GM23338 (cell line): ENCODE data around the gene NXN. TPM values are rescaled to one million over a fixed set of nuclear protein-coding genes. Genes with fewer than 3 reads are reported as not detected.

Source experiments
- ATAC-seq: fragments of 200-7000 bp; cut with Tn5 transposase; 3 replicates; pipeline ENCODE4 v1.9.1; 2020
- DNase-seq: peaks from one replicate; pipeline ENCODE4 v3.0.0-alpha.2; 2015; ENCODE audit warnings: low spot score
- H2AFZ ChIP-seq: fragments of 200-600 bp; sonication (generic); 2 replicates; pipeline ENCODE4 v1.8.0; 2016; ENCODE audit warnings: antibody characterized with exemption, mild to moderate bottlenecking, moderate library complexity
- H3F3A ChIP-seq: fragments of 200-600 bp; sonication (generic); replicated peaks from 2 replicates; pipeline ENCODE4 v1.8.0; 2017; ENCODE audit warnings: antibody characterized with exemption, mixed run types, low read depth
- H3K27ac ChIP-seq: fragments of 200-600 bp; sonication (generic); 2 replicates; pipeline ENCODE4 v1.6.1; 2016; ENCODE audit warnings: low read depth
- H3K27me3 ChIP-seq: fragments of 200-600 bp; sonication (generic); 2 replicates; pipeline ENCODE4 v1.8.0; 2016; ENCODE audit warnings: mild to moderate bottlenecking, mixed run types, moderate library complexity; ENCODE audit not compliant: insufficient read depth
- H3K36me3 ChIP-seq: fragments of 200-600 bp; sonication (generic); 2 replicates; pipeline ENCODE4 v1.8.0; 2016; ENCODE audit warnings: mild to moderate bottlenecking; ENCODE audit not compliant: insufficient read depth
- H3K4me1 ChIP-seq: fragments of 200-600 bp; sonication (generic); 2 replicates; pipeline ENCODE4 v1.8.0; 2016; ENCODE audit warnings: mild to moderate bottlenecking, moderate library complexity; ENCODE audit not compliant: insufficient read depth
- H3K4me2 ChIP-seq: fragments of 200-600 bp; sonication (generic); 2 replicates; pipeline ENCODE4 v1.7.1; 2017; ENCODE audit warnings: mixed run types
- H3K4me3 ChIP-seq: fragments of 200-600 bp; sonication (generic); 2 replicates; pipeline ENCODE4 v1.6.1; 2016; ENCODE audit warnings: mixed run types
- H3K79me2 ChIP-seq: fragments of 200-600 bp; sonication (generic); replicated peaks from 2 replicates; pipeline ENCODE4 v1.8.0; 2017; ENCODE audit warnings: mild to moderate bottlenecking; ENCODE audit not compliant: insufficient read depth
- H3K9me2 ChIP-seq: fragments of 200-600 bp; sonication (generic); 2 replicates; pipeline ENCODE4 v1.8.0; 2017; ENCODE audit not compliant: insufficient read depth
- H4K20me1 ChIP-seq: fragments of 200-600 bp; sonication (generic); replicated peaks from 2 replicates; pipeline ENCODE4 v1.8.0; 2017; ENCODE audit warnings: mild to moderate bottlenecking; ENCODE audit not compliant: insufficient read depth
- H3K27ac Mint-ChIP-seq: 2 replicates; pipeline ENCODE4 v1.8.0; 2020; ENCODE audit warnings: inconsistent platforms, mild to moderate bottlenecking, moderate library complexity, mixed read lengths
- H3K27me3 Mint-ChIP-seq: 3 replicates; pipeline ENCODE4 v1.8.0; 2022; ENCODE audit warnings: low read depth, mild to moderate bottlenecking, moderate library complexity, mixed read lengths, inconsistent platforms; ENCODE audit not compliant: insufficient read depth, poor library complexity
- H3K36me3 Mint-ChIP-seq: 3 replicates; pipeline ENCODE4 v1.8.0; 2021; ENCODE audit warnings: low read depth, mild to moderate bottlenecking, inconsistent platforms, moderate library complexity, mixed read lengths
- H3K4me1 Mint-ChIP-seq: 3 replicates; pipeline ENCODE4 v1.8.0; 2020; ENCODE audit warnings: mild to moderate bottlenecking, inconsistent platforms, mixed read lengths
- H3K4me3 Mint-ChIP-seq: 3 replicates; pipeline ENCODE4 v1.8.0; 2021; ENCODE audit warnings: moderate library complexity, mild to moderate bottlenecking, inconsistent platforms, mixed read lengths
- H3K9me3 Mint-ChIP-seq: 3 replicates; pipeline ENCODE4 v1.8.0; 2020; ENCODE audit warnings: moderate library complexity, mild to moderate bottlenecking, inconsistent platforms, mixed read lengths
- CREB1 ChIP-seq: fragments of 250-450 bp; sonication (Bioruptor Pico); IDR thresholded peaks from 2 replicates; pipeline ENCODE4 v1.5.0; 2020; ENCODE audit warnings: low read depth, mild to moderate bottlenecking, moderate library complexity
- CTCF ChIP-seq, 2 experiments: fragments of 200-600 bp in 1 of 2; sonication (generic) in 1 of 2; conservative IDR thresholded peaks; 2 replicates each; pipeline versions ENCODE4 v1.5.1 to v1.6.1; 2016 to 2017; ENCODE audit warnings: antibody characterized with exemption in 2 of 2, low read depth in 2 of 2, mild to moderate bottlenecking in 2 of 2, moderate library complexity in 1 of 2
- ETS1 ChIP-seq: IDR thresholded peaks from 2 replicates; pipeline ENCODE4 v1.6.1; 2016; ENCODE audit warnings: antibody characterized with exemption
- EZH2 ChIP-seq: fragments of 200-600 bp; sonication (generic); IDR thresholded peaks from one replicate; pipeline ENCODE4 v1.8.0; 2017; ENCODE audit warnings: antibody characterized with exemption, mild to moderate bottlenecking, low read depth; ENCODE audit not compliant: unreplicated experiment
- EZH2phosphoT487 ChIP-seq: fragments of 200-600 bp; sonication (generic); IDR thresholded peaks from one replicate; pipeline ENCODE4 v1.8.1; 2018; ENCODE audit warnings: antibody characterized with exemption; ENCODE audit not compliant: unreplicated experiment
- JUNB ChIP-seq: IDR thresholded peaks from one replicate; pipeline ENCODE4 v1.6.1; 2016; ENCODE audit warnings: antibody characterized with exemption; ENCODE audit not compliant: unreplicated experiment
- NANOG ChIP-seq: IDR thresholded peaks from 2 replicates; pipeline ENCODE4 v1.6.1; 2016; ENCODE audit warnings: antibody characterized with exemption, borderline replicate concordance
- POLR2AphosphoS5 ChIP-seq: IDR thresholded peaks from 2 replicates; pipeline ENCODE4 v1.6.1; 2016; ENCODE audit warnings: antibody characterized with exemption, low read depth
- STAT1 ChIP-seq: IDR thresholded peaks from one replicate; pipeline ENCODE4 v1.6.1; 2016; ENCODE audit warnings: antibody characterized with exemption; ENCODE audit not compliant: unreplicated experiment
- ZNF114 ChIP-seq: fragments of 250-450 bp; sonication (Bioruptor Pico); IDR thresholded peaks from 2 replicates; pipeline ENCODE4 v1.5.0; 2020; ENCODE audit warnings: mild to moderate bottlenecking, moderate library complexity
- ZNF331 ChIP-seq: fragments of 250-450 bp; sonication (Bioruptor Pico); IDR thresholded peaks from 2 replicates; pipeline ENCODE4 v1.5.0; 2020; ENCODE audit warnings: low read depth, mild to moderate bottlenecking, moderate library complexity
- polyA plus RNA-seq: library from polyadenylated mRNA; unstranded; fragments of >200 nt; fragmentation: Nextera tagmentation; extraction: Ambion mirVana; gene quantifications from 2 replicates; pipeline ENCODE4 v1.2.1, GENCODE V29; 2016
- total RNA-seq: library from RNA; depleted of rRNA; stranded (reverse); fragments of >200 nt; shearing (Covaris generic); gene quantifications from 2 replicates; pipeline ENCODE4 v1.2.3, GENCODE V29; 2014
- TF ChIP-seq, protein P1 (sequence below): IDR thresholded peaks from one replicate; pipeline ENCODE4 v1.6.1; 2018; ENCODE audit warnings: antibody characterized with exemption; ENCODE audit not compliant: unreplicated experiment

The NXN gene
- total and polyA plus RNA-seq, 2 experiments from 2014 or later, result 31.8 to 105 TPM

DNA sequence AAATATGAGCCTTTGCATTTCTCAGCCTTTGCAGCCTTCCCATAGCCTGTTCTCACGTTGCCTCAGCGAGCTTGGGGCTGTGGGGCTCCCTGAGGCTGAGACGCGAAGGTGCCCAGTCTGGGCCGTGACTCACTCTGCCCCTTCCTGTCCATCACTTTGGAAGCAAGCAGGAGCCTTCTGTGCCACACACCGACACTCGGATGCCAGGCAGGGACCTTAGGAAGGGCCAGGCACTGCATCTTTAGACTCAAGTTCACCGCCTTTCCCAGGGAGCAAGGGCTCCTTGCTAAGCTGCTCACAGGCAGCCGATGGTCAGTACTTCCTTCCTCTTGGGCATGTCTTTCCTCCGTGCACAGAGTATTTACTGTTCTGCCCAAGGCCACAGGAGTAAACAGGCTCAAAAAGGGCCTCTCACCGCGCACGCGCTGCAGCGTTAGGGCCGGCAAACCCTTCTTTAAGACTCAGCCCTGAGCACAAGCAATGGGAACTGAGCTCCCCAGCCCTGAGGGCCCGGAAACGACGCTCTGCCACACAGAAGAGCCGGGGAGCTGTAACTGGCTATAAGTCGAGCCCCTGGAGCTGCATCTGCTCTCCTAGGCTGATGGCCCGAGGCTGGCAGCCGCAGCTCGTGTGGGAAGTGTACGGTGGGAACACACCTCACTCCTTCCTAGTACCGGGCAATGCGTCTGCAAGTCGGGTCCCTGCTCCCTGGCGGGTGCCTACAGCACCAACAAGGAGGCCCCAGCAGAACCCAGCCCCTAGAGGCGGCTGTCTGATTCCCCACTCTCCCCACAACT is 24.6 kb upstream of the NXN start:
- H3K4me2 ChIP-seq, result no peak overlapping the region
- no peaks in the 10 kb centered on the region for H3K4me1 ChIP-seq
- no peaks in the 10 kb centered on the region; the same call in 2 of the 3 replicates for H3K9me3 Mint-ChIP-seq
- H3K4me3 ChIP-seq, result no peak overlapping the region
- no peaks in the 10 kb centered on the region for H3K27me3 ChIP-seq
- H3K4me1 Mint-ChIP-seq, result peaks cover 16% of the 10 kb centered on the region
- peaks cover 48% of the 10 kb centered on the region for H3K36me3 Mint-ChIP-seq
- ATAC-seq (no peak; the same call in 2 of the 3 replicates), DNase-seq (no peak)
- peaks cover 16% of the 10 kb centered on the region for H4K20me1 ChIP-seq
- peaks cover 16% of the 10 kb centered on the region; the same call in 1 of the 2 replicates for H3F3A ChIP-seq
- no peaks in the 10 kb centered on the region; the same call in 1 of the 2 replicates for H3K79me2 ChIP-seq
- H3K36me3 ChIP-seq, result peaks cover 23% of the 10 kb centered on the region; the same call in 1 of the 2 replicates
- TF ChIP-seq ZNF331 (CRISPR knock-in tag), result no peak
- TF ChIP-seq CREB1 (CRISPR knock-in tag), result no peak
- H2AFZ ChIP-seq, result no peak overlapping the region
- peak overlapping the region; percentile 63; the same call in 1 of the 2 replicates for H3K27ac ChIP-seq
- no peak overlapping the region for H3K4me3 Mint-ChIP-seq
- H3K9me2 ChIP-seq, result no peaks in the 10 kb centered on the region
- H3K27ac Mint-ChIP-seq, result no peak overlapping the region
- peaks cover 5% of the 10 kb centered on the region for H3K27me3 Mint-ChIP-seq

GRCh38 chr17:1003633-1003971 is 24.0 kb upstream of the NXN start:
- H3K36me3 Mint-ChIP-seq, result peaks cover 49% of the 10 kb centered on the region
- TF ChIP-seq, protein P1, sequence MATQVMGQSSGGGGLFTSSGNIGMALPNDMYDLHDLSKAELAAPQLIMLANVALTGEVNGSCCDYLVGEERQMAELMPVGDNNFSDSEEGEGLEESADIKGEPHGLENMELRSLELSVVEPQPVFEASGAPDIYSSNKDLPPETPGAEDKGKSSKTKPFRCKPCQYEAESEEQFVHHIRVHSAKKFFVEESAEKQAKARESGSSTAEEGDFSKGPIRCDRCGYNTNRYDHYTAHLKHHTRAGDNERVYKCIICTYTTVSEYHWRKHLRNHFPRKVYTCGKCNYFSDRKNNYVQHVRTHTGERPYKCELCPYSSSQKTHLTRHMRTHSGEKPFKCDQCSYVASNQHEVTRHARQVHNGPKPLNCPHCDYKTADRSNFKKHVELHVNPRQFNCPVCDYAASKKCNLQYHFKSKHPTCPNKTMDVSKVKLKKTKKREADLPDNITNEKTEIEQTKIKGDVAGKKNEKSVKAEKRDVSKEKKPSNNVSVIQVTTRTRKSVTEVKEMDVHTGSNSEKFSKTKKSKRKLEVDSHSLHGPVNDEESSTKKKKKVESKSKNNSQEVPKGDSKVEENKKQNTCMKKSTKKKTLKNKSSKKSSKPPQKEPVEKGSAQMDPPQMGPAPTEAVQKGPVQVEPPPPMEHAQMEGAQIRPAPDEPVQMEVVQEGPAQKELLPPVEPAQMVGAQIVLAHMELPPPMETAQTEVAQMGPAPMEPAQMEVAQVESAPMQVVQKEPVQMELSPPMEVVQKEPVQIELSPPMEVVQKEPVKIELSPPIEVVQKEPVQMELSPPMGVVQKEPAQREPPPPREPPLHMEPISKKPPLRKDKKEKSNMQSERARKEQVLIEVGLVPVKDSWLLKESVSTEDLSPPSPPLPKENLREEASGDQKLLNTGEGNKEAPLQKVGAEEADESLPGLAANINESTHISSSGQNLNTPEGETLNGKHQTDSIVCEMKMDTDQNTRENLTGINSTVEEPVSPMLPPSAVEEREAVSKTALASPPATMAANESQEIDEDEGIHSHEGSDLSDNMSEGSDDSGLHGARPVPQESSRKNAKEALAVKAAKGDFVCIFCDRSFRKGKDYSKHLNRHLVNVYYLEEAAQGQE, result no peak
- TF ChIP-seq ETS1 (no peak), CREB1 (CRISPR knock-in tag) (no peak), EZH2 (no peak), ZNF114 (CRISPR knock-in tag) (no peak), CTCF (conservative IDR thresholded peaks at IDR 0.05; ENCODE audit: low read depth in 2 of 2) (no peak), JUNB (no peak), EZH2phosphoT487 (no peak), STAT1 (no peak), POLR2AphosphoS5 (no peak), ZNF331 (CRISPR knock-in tag) (no peak), NANOG (no peak)

More at GRCh38 chr17:1003633-1003971, 24.0 kb upstream of the NXN start:
- DNase-seq (no peak), ATAC-seq (no peak)
- H3K4me3 ChIP-seq, result no peak overlapping the region
- no peaks in the 10 kb centered on the region for H3K4me1 ChIP-seq
- H3K79me2 ChIP-seq, result peaks cover 4% of the 10 kb centered on the region; the same call in 1 of the 2 replicates
- no peak overlapping the region for H3K4me2 ChIP-seq
- Mint-ChIP-seq H3K27ac (no peak overlapping the region), H3K4me3 (no peak overlapping the region), H3K27me3 (peaks cover 5% of the 10 kb centered on the region), H3K4me1 (peaks cover 16% of the 10 kb centered on the region), H3K9me3 (no peaks in the 10 kb centered on the region; the same call in 2 of the 3 replicates)
- H3K36me3 ChIP-seq, result peaks cover 23% of the 10 kb centered on the region; the same call in 1 of the 2 replicates
- H3K9me2 ChIP-seq, result no peaks in the 10 kb centered on the region
- H3F3A ChIP-seq, result peaks cover 16% of the 10 kb centered on the region
- no peak overlapping the region for H2AFZ ChIP-seq
- H4K20me1 ChIP-seq, result peaks cover 16% of the 10 kb centered on the region
- H3K27me3 ChIP-seq, result no peaks in the 10 kb centered on the region
- no peak overlapping the region for H3K27ac ChIP-seq
